Common myeloid progenitor, CD34-positive (primary cell): ENCODE results near the gene BTBD17.

Experiments used
- CTCF ChIA-PET: fragments of 350-600 bp; sonication (Branson Sonifier 250); formaldehyde crosslinking; loops from one replicate; lab custom pipeline; 2021; ENCODE audit warnings: antibody characterized with exemption; lab: Charles Lee
- POLR2A ChIA-PET: fragments of 350-600 bp; sonication (Branson Sonifier 250); formaldehyde crosslinking; loops from one replicate; lab custom pipeline; 2021; ENCODE audit warnings: antibody characterized with exemption; lab: Charles Lee
- DNase-seq, 3 donors: peaks; one replicate each; pipeline versions ENCODE4 v3.0.0 to v3.0.0-alpha.2; 2013
- H3K27ac ChIP-seq, 2 experiments: 1 replicate in 1 of 2; 2 replicates in 1 of 2; pipeline ENCODE4 v1.7.0; 2013; ENCODE audit warnings: inconsistent platforms in 2 of 2, low read length in 2 of 2, mild to moderate bottlenecking in 2 of 2, low read depth in 1 of 2, moderate library complexity in 1 of 2; ENCODE audit not compliant: severe bottlenecking in 2 of 2, insufficient read depth in 1 of 2, poor library complexity in 1 of 2
- H3K27me3 ChIP-seq, 5 experiments: replicated peaks in 2 of 5; 1 replicate in 3 of 5; 2 replicates in 2 of 5; pipeline versions ENCODE4 v1.6.1 to v1.7.0; 2013; ENCODE audit warnings: low read length in 4 of 5, mild to moderate bottlenecking in 2 of 5, moderate library complexity in 2 of 5, inconsistent platforms in 1 of 5; ENCODE audit not compliant: insufficient read depth in 5 of 5, control insufficient read depth in 4 of 5
- H3K36me3 ChIP-seq, 4 experiments: 1 replicate in 2 of 4; 2 replicates in 2 of 4; pipeline versions ENCODE4 v1.6.1 to v1.7.0; 2013; ENCODE audit warnings: low read length in 3 of 4, control low read depth in 1 of 4, mild to moderate bottlenecking in 1 of 4; ENCODE audit not compliant: control insufficient read depth in 4 of 4, insufficient read depth in 4 of 4
- H3K4me1 ChIP-seq, 4 experiments: 1 replicate in 3 of 4; 2 replicates in 1 of 4; pipeline versions ENCODE4 v1.6.1 to v1.7.1; 2013; ENCODE audit warnings: low read length in 3 of 4, mild to moderate bottlenecking in 3 of 4, control low read depth in 1 of 4, inconsistent platforms in 1 of 4, moderate library complexity in 1 of 4; ENCODE audit not compliant: control insufficient read depth in 4 of 4, insufficient read depth in 4 of 4; ENCODE audit errors: control extremely low read depth in 1 of 4
- H3K4me3 ChIP-seq, 7 experiments: 1 replicate in 4 of 7; 2 replicates in 3 of 7; pipeline versions ENCODE4 v1.5.1 to v1.7.0; 2013; ENCODE audit warnings: mild to moderate bottlenecking in 7 of 7, low read length in 6 of 7, moderate library complexity in 6 of 7, inconsistent platforms in 2 of 7, low read depth in 2 of 7, control low read depth in 1 of 7; ENCODE audit not compliant: insufficient read depth in 4 of 7, control insufficient read depth in 1 of 7; ENCODE audit errors: extremely low read depth in 1 of 7
- H3K9me3 ChIP-seq, 5 experiments: 1 replicate in 4 of 5; 2 replicates in 1 of 5; pipeline versions ENCODE4 v1.6.1 to v1.7.1; 2013; ENCODE audit warnings: low read length in 4 of 5, mild to moderate bottlenecking in 2 of 5, inconsistent platforms in 1 of 5, low read depth in 1 of 5, moderate library complexity in 1 of 5; ENCODE audit not compliant: control insufficient read depth in 4 of 5, insufficient read depth in 2 of 5; ENCODE audit errors: control extremely low read depth in 1 of 5
- WGBS: methylation state at CpG from one replicate; pipeline ENCODE4 v1.1.5; 2013; ENCODE audit not compliant: insufficient coverage; 5-methylcytosine and 5-hydroxymethylcytosine counted together

The BTBD17 gene

GRCh38 chr17:74394275-74394950 lies 32.7 kb upstream of the BTBD17 start:
- H3K27me3 ChIP-seq: no peaks in the 10 kb centered on the region
- H3K4me1 ChIP-seq: peaks cover 0 to 18% (median 6%) of the 10 kb centered on the region in 4 experiments
- H3K9me3 ChIP-seq: peaks cover 0 to 2% (median 0%) of the 10 kb centered on the region in 5 experiments
- WGBS: 92% methylated on average over 9 of the region's 12 CpGs
- H3K36me3 ChIP-seq: no peaks in the 10 kb centered on the region
- no peak overlapping the region for H3K27ac ChIP-seq
- CTCF ChIA-PET: interaction anchor here (0.5 to 2.0 kb wide), 7 partner anchors 12 to 98 kb away, joined by 3 to 6 read pairs (median 3); no protein-coding TSS in a partner anchor
- DNase-seq: no peak
- POLR2A ChIA-PET: no interaction called here
- no peak overlapping the region for H3K4me3 ChIP-seq

- Histone ChIP-seq H3K9me3 (peaks cover 0 to 2% (median 0%) of the 10 kb centered on the region in 5 experiments), H3K36me3 (no peaks in the 10 kb centered on the region), H3K4me3 (no peak overlapping the region), H3K27me3 (no peaks in the 10 kb centered on the region), H3K4me1 (peaks cover 0 to 18% (median 6%) of the 10 kb centered on the region in 4 experiments), H3K27ac (no peak overlapping the region)
- no peak for DNase-seq
- ChIA-PET CTCF (interaction anchor here (0.8 to 1.5 kb wide), 8 partner anchors 10 to 99 kb away, joined by 3 to 4 read pairs (median 3); no protein-coding TSS in a partner anchor), POLR2A (no interaction called here)
- WGBS: 88% methylated on average over 4 of the region's 6 CpGs
Observed at GRCh38 chr17:74393346-74393942, 31.8 kb upstream of the BTBD17 start.

- peaks cover 0 to 18% (median 6%) of the 10 kb centered on the region in 4 experiments for H3K4me1 ChIP-seq
- H3K9me3 ChIP-seq: peaks cover 0 to 2% (median 0%) of the 10 kb centered on the region in 5 experiments
- H3K27me3 ChIP-seq: no peaks in the 10 kb centered on the region
- no peak overlapping the region for H3K27ac ChIP-seq
- ChIA-PET CTCF (interaction anchor here (0.7 to 1.5 kb wide), 5 partner anchors 10 to 103 kb away, joined by 3 to 4 read pairs (median 3); no protein-coding TSS in a partner anchor), POLR2A (no interaction called here)
- 95% methylated on average over 2 of the region's 5 CpGs for WGBS
- no peak for DNase-seq
- H3K4me3 ChIP-seq: no peak overlapping the region
- no peaks in the 10 kb centered on the region for H3K36me3 ChIP-seq
Observed at GRCh38 chr17:74392848-74393247, 31.2 kb upstream of the BTBD17 start.

- no peak overlapping the region for H3K27ac ChIP-seq
- 6% methylated on average over 2 of the region's 5 CpGs for WGBS
- peak in 2 of 3 donors; percentile 47 to 53 for DNase-seq
- no peaks in the 10 kb centered on the region for H3K36me3 ChIP-seq
- H3K4me1 ChIP-seq: peaks cover 0 to 18% (median 7%) of the 10 kb centered on the region in 4 experiments
- ChIA-PET CTCF (interaction anchor here (0.7 to 2.1 kb wide), 11 partner anchors 11 to 118 kb away, joined by 3 to 8 read pairs (median 4); no protein-coding TSS in a partner anchor), POLR2A (no interaction called here)
- no peak overlapping the region for H3K4me3 ChIP-seq
- peaks cover 0 to 2% (median 0%) of the 10 kb centered on the region in 5 experiments for H3K9me3 ChIP-seq
- no peaks in the 10 kb centered on the region for H3K27me3 ChIP-seq
Observed at GRCh38 chr17:74391771-74392170, 30.1 kb upstream of the BTBD17 start.

- WGBS: 88% methylated on average over 8 of the region's 11 CpGs
- DNase-seq: no peak
- Histone ChIP-seq H3K9me3 (peaks cover 0 to 2% (median 0%) of the 10 kb centered on the region in 5 experiments), H3K27ac (no peak overlapping the region), H3K27me3 (no peaks in the 10 kb centered on the region), H3K4me1 (peaks cover 0 to 18% (median 11%) of the 10 kb centered on the region in 4 experiments), H3K4me3 (no peak overlapping the region), H3K36me3 (no peaks in the 10 kb centered on the region)
- POLR2A ChIA-PET: no interaction called here
- CTCF ChIA-PET: interaction anchor here (0.8 to 2.1 kb wide), 11 partner anchors 10 to 119 kb away, joined by 3 to 8 read pairs (median 4); no protein-coding TSS in a partner anchor
Observed at GRCh38 chr17:74390680-74391653, 29.3 kb upstream of the BTBD17 start.

GRCh38 chr17:74389937-74390679 lies 28.4 kb upstream of the BTBD17 start:
- ChIA-PET POLR2A (no interaction called here), CTCF (interaction anchor here (1.0 to 2.1 kb wide), 5 partner anchors 9 to 101 kb away, joined by 3 to 8 read pairs (median 5); no protein-coding TSS in a partner anchor)
- H3K4me1 ChIP-seq: peaks cover 0 to 17% (median 11%) of the 10 kb centered on the region in 4 experiments
- no peaks in the 10 kb centered on the region for H3K36me3 ChIP-seq
- H3K27me3 ChIP-seq: no peaks in the 10 kb centered on the region
- no peak for DNase-seq
- H3K9me3 ChIP-seq: peaks cover 0 to 2% (median 0%) of the 10 kb centered on the region in 5 experiments
- no peak overlapping the region for H3K4me3 ChIP-seq
- WGBS: 90% methylated on average over 1 of the region's 2 CpGs
- H3K27ac ChIP-seq: no peak overlapping the region
